ENCODE data around the gene PRPH. TPM values are rescaled to one million over a fixed set of nuclear protein-coding genes. Genes with fewer than 3 reads are reported as not detected.

Gene PRPH
- total and polyA plus RNA-seq, 10 of the 15 experiments (the other 5 are each of a cell fraction or from before 2014, with no cell fraction given), result 0.09 to 0.45 (median 0.19) TPM; not detected in 3

DNA sequence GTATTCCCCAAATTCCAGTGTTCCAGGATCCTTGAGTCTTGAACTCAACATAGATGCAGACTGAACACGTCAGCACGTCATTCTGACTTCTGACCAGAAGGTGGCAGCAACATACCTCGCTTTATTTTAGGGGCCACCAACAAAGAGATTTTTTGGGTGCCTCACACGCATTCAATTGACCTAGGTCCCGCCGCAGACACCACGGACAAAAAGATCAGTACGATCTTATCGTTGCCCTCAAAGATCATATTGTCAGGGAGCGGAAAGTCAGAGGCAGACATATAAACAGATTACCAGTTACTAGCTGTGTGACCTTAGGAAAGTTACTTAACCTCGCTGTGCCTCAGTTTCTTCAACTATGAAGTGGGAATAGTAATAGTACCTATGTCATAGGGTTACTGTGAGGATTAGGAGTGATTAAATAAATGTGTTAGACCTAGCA is 6.5 kb upstream of the PRPH start (continued):
- TF ChIP-seq, protein P1, sequence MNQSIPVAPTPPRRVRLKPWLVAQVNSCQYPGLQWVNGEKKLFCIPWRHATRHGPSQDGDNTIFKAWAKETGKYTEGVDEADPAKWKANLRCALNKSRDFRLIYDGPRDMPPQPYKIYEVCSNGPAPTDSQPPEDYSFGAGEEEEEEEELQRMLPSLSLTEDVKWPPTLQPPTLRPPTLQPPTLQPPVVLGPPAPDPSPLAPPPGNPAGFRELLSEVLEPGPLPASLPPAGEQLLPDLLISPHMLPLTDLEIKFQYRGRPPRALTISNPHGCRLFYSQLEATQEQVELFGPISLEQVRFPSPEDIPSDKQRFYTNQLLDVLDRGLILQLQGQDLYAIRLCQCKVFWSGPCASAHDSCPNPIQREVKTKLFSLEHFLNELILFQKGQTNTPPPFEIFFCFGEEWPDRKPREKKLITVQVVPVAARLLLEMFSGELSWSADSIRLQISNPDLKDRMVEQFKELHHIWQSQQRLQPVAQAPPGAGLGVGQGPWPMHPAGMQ (IDR thresholded peaks at IDR 0.05; ENCODE audit: borderline replicate concordance), result no peak
- TF ChIP-seq CREB1 (IDR thresholded peaks at IDR 0.05; ENCODE audit: low read depth) (peak; percentile 77), ZZZ3 (IDR thresholded peaks at IDR 0.05; ENCODE audit: control insufficient read depth, insufficient read length, low read depth) (no peak), RFX5 (IDR thresholded peaks at IDR 0.05; ENCODE audit: low read depth, low read length) (no peak), ASH2L (IDR thresholded peaks at IDR 0.05; ENCODE audit: borderline replicate concordance, low read depth) (no peak), SMARCA5 (IDR thresholded peaks at IDR 0.05) (peak; percentile 92), CHD2 (IDR thresholded peaks at IDR 0.05; ENCODE audit: borderline replicate concordance, low read depth, low read length) (no peak), MYC (IDR thresholded peaks at IDR 0.05; ENCODE audit: insufficient read depth, insufficient read length, insufficient replicate concordance, low read length, severe bottlenecking) (no peak), RB1 (IDR thresholded peaks at IDR 0.05; ENCODE audit: borderline replicate concordance) (0 out of 2 replicates have a peak, but pooled peaks have one; percentile 58), PAX5 (IDR thresholded peaks at IDR 0.05; ENCODE audit: borderline replicate concordance, low read depth, low read length) (no peak), MEF2A (IDR thresholded peaks at IDR 0.05; ENCODE audit: insufficient read depth, low read depth, low read length) (no peak), MTA2 (IDR thresholded peaks at IDR 0.05; ENCODE audit: low read depth) (no peak), RUNX3 (IDR thresholded peaks at IDR 0.05; ENCODE audit: low read length) (no peak), RCOR1 (conservative IDR thresholded peaks at IDR 0.05; ENCODE audit: low read depth, low read length) (no peak), ZBED1 (IDR thresholded peaks at IDR 0.05; ENCODE audit: borderline replicate concordance) (no peak), POU2F2 (IDR thresholded peaks at IDR 0.05; ENCODE audit: borderline replicate concordance, low read depth, low read length) (no peak), JUNB (IDR thresholded peaks at IDR 0.05) (peak; percentile 30; the same call in 1 of the 2 replicates), HDAC2 (IDR thresholded peaks at IDR 0.05) (no peak), YY1 (IDR thresholded peaks at IDR 0.05; ENCODE audit: low read depth, low read length) (no peak), ZNF622 (IDR thresholded peaks at IDR 0.05) (no peak), CBX3 (IDR thresholded peaks at IDR 0.05; ENCODE audit: borderline replicate concordance, low read depth) (no peak), RBBP5 (conservative IDR thresholded peaks at IDR 0.05) (no peak)
- TF ChIP-seq, protein P2, sequence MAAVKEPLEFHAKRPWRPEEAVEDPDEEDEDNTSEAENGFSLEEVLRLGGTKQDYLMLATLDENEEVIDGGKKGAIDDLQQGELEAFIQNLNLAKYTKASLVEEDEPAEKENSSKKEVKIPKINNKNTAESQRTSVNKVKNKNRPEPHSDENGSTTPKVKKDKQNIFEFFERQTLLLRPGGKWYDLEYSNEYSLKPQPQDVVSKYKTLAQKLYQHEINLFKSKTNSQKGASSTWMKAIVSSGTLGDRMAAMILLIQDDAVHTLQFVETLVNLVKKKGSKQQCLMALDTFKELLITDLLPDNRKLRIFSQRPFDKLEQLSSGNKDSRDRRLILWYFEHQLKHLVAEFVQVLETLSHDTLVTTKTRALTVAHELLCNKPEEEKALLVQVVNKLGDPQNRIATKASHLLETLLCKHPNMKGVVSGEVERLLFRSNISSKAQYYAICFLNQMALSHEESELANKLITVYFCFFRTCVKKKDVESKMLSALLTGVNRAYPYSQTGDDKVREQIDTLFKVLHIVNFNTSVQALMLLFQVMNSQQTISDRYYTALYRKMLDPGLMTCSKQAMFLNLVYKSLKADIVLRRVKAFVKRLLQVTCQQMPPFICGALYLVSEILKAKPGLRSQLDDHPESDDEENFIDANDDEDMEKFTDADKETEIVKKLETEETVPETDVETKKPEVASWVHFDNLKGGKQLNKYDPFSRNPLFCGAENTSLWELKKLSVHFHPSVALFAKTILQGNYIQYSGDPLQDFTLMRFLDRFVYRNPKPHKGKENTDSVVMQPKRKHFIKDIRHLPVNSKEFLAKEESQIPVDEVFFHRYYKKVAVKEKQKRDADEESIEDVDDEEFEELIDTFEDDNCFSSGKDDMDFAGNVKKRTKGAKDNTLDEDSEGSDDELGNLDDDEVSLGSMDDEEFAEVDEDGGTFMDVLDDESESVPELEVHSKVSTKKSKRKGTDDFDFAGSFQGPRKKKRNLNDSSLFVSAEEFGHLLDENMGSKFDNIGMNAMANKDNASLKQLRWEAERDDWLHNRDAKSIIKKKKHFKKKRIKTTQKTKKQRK (IDR thresholded peaks at IDR 0.05; ENCODE audit: low read depth, low read length), result no peak
- TF ChIP-seq, protein P3, sequence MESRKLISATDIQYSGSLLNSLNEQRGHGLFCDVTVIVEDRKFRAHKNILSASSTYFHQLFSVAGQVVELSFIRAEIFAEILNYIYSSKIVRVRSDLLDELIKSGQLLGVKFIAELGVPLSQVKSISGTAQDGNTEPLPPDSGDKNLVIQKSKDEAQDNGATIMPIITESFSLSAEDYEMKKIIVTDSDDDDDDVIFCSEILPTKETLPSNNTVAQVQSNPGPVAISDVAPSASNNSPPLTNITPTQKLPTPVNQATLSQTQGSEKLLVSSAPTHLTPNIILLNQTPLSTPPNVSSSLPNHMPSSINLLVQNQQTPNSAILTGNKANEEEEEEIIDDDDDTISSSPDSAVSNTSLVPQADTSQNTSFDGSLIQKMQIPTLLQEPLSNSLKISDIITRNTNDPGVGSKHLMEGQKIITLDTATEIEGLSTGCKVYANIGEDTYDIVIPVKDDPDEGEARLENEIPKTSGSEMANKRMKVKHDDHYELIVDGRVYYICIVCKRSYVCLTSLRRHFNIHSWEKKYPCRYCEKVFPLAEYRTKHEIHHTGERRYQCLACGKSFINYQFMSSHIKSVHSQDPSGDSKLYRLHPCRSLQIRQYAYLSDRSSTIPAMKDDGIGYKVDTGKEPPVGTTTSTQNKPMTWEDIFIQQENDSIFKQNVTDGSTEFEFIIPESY (IDR thresholded peaks at IDR 0.05), result no peak
- TF ChIP-seq, protein P4, sequence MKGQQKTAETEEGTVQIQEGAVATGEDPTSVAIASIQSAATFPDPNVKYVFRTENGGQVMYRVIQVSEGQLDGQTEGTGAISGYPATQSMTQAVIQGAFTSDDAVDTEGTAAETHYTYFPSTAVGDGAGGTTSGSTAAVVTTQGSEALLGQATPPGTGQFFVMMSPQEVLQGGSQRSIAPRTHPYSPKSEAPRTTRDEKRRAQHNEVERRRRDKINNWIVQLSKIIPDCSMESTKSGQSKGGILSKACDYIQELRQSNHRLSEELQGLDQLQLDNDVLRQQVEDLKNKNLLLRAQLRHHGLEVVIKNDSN (IDR thresholded peaks at IDR 0.05; ENCODE audit: borderline replicate concordance, extremely low read length, insufficient read depth, low read depth, low read length), result no peak
- TF ChIP-seq, protein P5, sequence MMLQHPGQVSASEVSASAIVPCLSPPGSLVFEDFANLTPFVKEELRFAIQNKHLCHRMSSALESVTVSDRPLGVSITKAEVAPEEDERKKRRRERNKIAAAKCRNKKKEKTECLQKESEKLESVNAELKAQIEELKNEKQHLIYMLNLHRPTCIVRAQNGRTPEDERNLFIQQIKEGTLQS (IDR thresholded peaks at IDR 0.05; ENCODE audit: borderline replicate concordance, extremely low read depth, low read depth, low read length), result no peak
